Prostate gland (tissue), 2 donors: ENCODE results near the gene SLIT3. TPM values are rescaled to one million over a fixed set of nuclear protein-coding genes. Genes with fewer than 3 reads are reported as not detected.

Experiments
- DNase-seq: peaks from one replicate; pipeline ENCODE4 v3.0.0-alpha.2; 2019; ENCODE audit warnings: low spot score
- H3K27ac ChIP-seq, 2 donors: fragments of 200-600 bp; sonication (generic); 2 replicates each; pipeline ENCODE4 v1.5.1; 2017 to 2019
- H3K27me3 ChIP-seq: fragments of 200-600 bp; sonication (generic); replicated peaks from 2 replicates; pipeline ENCODE4 v1.5.1; 2019; ENCODE audit not compliant: insufficient read depth
- H3K36me3 ChIP-seq, 2 donors: fragments of 200-600 bp; sonication (generic); 1 replicate in 1 of 2; 2 replicates in 1 of 2; pipeline versions ENCODE4 v1.5.1 to v1.8.1; 2017 to 2019
- H3K4me1 ChIP-seq: fragments of 200-600 bp; sonication (generic); replicated peaks from 2 replicates; pipeline ENCODE4 v1.5.1; 2019
- H3K4me3 ChIP-seq, 2 donors: fragments of 200-600 bp; sonication (generic); 2 replicates each; pipeline ENCODE4 v1.5.1; 2017 to 2019
- H3K9me3 ChIP-seq: fragments of 200-600 bp; sonication (generic); 2 replicates; pipeline ENCODE4 v1.5.1; 2017
- CTCF ChIP-seq, 4 experiments: fragments of 200-600 bp in 2 of 4; fragments of 450-650 bp in 2 of 4; sonication (generic) in 2 of 4; IDR thresholded peaks; 1 replicate in 3 of 4; 2 replicates in 1 of 4; pipeline ENCODE4 v1.5.1; 2016 to 2019; ENCODE audit warnings: antibody characterized with exemption in 4 of 4, mild to moderate bottlenecking in 2 of 4, moderate library complexity in 2 of 4
- POLR2A ChIP-seq: fragments of 450-650 bp; IDR thresholded peaks from one replicate; pipeline ENCODE4 v1.6.1; 2016; ENCODE audit warnings: antibody characterized with exemption, mild to moderate bottlenecking
- POLR2AphosphoS5 ChIP-seq: sonication (generic); formaldehyde crosslinking; IDR thresholded peaks from one replicate; pipeline ENCODE4 v1.6.1; 2017; ENCODE audit warnings: antibody characterized with exemption
- WGBS: methylation state at CpG from one replicate; pipeline ENCODE4 v1.1.5; 2018; 5-methylcytosine and 5-hydroxymethylcytosine counted together
- intact Hi-C: fragments of 100-400 bp; cut with DNase I; formaldehyde crosslinking; loops from one replicate; pipeline ENCODE4 v1.14.2; 2022
- total RNA-seq, 2 donors: library from RNA; depleted of rRNA; stranded (reverse); fragments of >200 nt; gene quantifications; one replicate each; pipeline ENCODE4 v1.1.0, GENCODE V29; 2016

Gene SLIT3
- total RNA-seq, 2 donors from 2014 or later: 8.3 TPM

GRCh38 chr5:168830833-168831232 lies 470.1 kb downstream of the SLIT3 start:
- WGBS: 91% methylated on average over 3 of the region's 3 CpGs
- H3K4me1 ChIP-seq: no peaks in the 10 kb centered on the region
- no peak overlapping the region for H3K27ac ChIP-seq
- no peak for DNase-seq
- H3K36me3 ChIP-seq: no peaks in the 10 kb centered on the region
- no peak overlapping the region for H3K4me3 ChIP-seq
- intact Hi-C loops: no loop called here
- no peaks in the 10 kb centered on the region for H3K9me3 ChIP-seq
- H3K27me3 ChIP-seq: no peaks in the 10 kb centered on the region
- TF ChIP-seq CTCF (IDR thresholded peaks at IDR 0.05): no peak
- TF ChIP-seq POLR2A: no peak
- TF ChIP-seq POLR2AphosphoS5: no peak

DNA sequence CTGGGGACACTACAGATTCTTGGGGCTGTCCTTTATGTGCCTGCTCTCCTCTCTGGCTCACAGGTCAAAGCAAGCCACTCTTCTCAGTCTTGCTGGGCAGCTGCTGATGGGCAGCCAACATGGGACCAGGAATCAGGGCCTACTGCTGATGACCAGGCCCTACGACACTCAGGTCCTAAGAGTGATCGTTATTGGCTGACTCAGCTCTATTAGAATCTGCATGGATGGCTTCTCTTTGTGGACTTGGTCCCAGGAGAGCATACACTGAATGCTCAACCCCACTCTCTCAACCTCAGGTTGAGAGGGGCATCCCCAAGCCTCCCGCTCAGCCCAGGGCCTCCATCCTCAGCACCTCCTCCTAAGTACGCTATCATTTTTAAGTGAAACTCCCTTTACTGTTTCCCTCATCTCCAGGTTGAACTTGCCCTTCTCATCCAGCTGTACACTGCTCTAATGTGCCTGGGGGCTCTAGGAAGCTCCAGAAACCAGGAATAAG lies 471.0 kb downstream of the SLIT3 start:
- H3K27ac ChIP-seq: no peak overlapping the region
- WGBS: 95% methylated on average over 4 of the region's 4 CpGs
- TF ChIP-seq CTCF (IDR thresholded peaks at IDR 0.05) (no peak), POLR2A (no peak), POLR2AphosphoS5 (no peak)
- H3K4me1 ChIP-seq: no peaks in the 10 kb centered on the region
- H3K36me3 ChIP-seq: no peaks in the 10 kb centered on the region
- no peaks in the 10 kb centered on the region for H3K9me3 ChIP-seq
- no peaks in the 10 kb centered on the region for H3K27me3 ChIP-seq
- no peak for DNase-seq
- intact Hi-C loops: no loop called here
- no peak overlapping the region for H3K4me3 ChIP-seq

- 85% methylated on average over 5 of the region's 5 CpGs for WGBS
- no peaks in the 10 kb centered on the region for H3K27me3 ChIP-seq
- H3K9me3 ChIP-seq: no peaks in the 10 kb centered on the region
- no peaks in the 10 kb centered on the region for H3K36me3 ChIP-seq
- intact Hi-C loops: no loop called here
- no peak for TF ChIP-seq POLR2A
- TF ChIP-seq POLR2AphosphoS5: no peak
- no peak for TF ChIP-seq CTCF (IDR thresholded peaks at IDR 0.05)
- no peak overlapping the region for H3K27ac ChIP-seq
- no peak overlapping the region for H3K4me3 ChIP-seq
- no peaks in the 10 kb centered on the region for H3K4me1 ChIP-seq
- DNase-seq: no peak
Measured at GRCh38 chr5:168829044-168829443, 471.9 kb downstream of the SLIT3 start.

DNA sequence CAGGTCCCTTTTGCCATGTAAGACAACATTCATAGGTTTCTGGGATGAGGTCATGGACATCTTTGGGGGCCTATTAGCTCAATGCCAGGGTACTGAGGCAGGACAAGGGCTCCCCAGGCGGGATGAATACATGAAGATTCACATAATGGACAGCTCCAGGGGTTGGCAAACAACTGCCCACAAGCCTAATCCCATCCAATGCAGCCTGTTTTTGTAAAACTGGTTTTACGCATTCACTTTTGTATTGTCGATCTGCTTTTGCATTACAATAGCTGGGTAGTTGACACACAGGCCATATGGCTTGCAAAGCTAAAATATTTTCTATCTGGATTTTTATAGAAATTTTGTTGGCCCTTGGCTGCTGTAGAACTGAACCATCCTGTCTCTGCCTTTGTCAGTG lies 473.3 kb downstream of the SLIT3 start:
- H3K9me3 ChIP-seq: no peaks in the 10 kb centered on the region
- TF ChIP-seq POLR2AphosphoS5 (no peak), POLR2A (no peak), CTCF (IDR thresholded peaks at IDR 0.05) (no peak)
- DNase-seq: no peak
- no peak overlapping the region for H3K4me3 ChIP-seq
- intact Hi-C loops: no loop called here
- no peaks in the 10 kb centered on the region for H3K27me3 ChIP-seq
- no peaks in the 10 kb centered on the region for H3K36me3 ChIP-seq
- 72% methylated on average over 3 of the region's 3 CpGs for WGBS
- H3K27ac ChIP-seq: no peak overlapping the region
- no peaks in the 10 kb centered on the region for H3K4me1 ChIP-seq

GRCh38 chr5:168826246-168826725 lies 474.7 kb downstream of the SLIT3 start:
- no peaks in the 10 kb centered on the region for H3K9me3 ChIP-seq
- H3K4me3 ChIP-seq: no peak overlapping the region
- 32% methylated on average over 7 of the region's 7 CpGs for WGBS
- H3K27me3 ChIP-seq: no peaks in the 10 kb centered on the region
- intact Hi-C loops: no loop called here
- no peaks in the 10 kb centered on the region for H3K4me1 ChIP-seq
- no peaks in the 10 kb centered on the region for H3K36me3 ChIP-seq
- TF ChIP-seq POLR2A (no peak), CTCF (IDR thresholded peaks at IDR 0.05) (no peak), POLR2AphosphoS5 (peak; percentile 87)
- H3K27ac ChIP-seq: no peak overlapping the region
- DNase-seq: peak; percentile 72
